HG02642 (cell line): ENCODE results near the gene G6PC1.
"Not testable (repeated sequence)": the region's sequence is repeated elsewhere in the genome, so short reads cannot be mapped to it uniquely, and the experiment has no call there.

Source experiments
- ATAC-seq: cut with Tn5 transposase; IDR thresholded peaks from one replicate; pipeline ENCODE4 v1.9.1; 2021; ENCODE audit warnings: mild to moderate bottlenecking; ENCODE audit not compliant: unreplicated experiment, poor library complexity

Gene G6PC1

GRCh38 chr17:42898147-42898811 lies 2.3 kb upstream of the G6PC1 start:
- no peak for ATAC-seq

DNA sequence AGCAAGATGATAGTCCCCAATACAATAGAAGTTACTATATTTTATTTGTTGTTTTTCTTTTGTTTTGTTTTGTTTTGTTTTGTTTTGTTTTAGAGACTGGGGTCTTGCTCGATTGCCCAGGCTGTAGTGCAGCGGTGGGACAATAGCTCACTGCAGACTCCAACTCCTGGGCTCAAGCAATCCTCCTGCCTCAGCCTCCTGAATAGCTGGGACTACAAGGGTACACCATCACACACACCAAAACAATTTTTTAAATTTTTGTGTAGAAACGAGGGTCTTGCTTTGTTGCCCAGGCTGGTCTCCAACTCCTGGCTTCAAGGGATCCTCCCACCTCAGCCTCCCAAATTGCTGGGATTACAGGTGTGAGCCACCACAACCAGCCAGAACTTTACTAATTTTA lies 618 bp upstream of the G6PC1 start:
- ATAC-seq, result not testable (repeated sequence)

DNA sequence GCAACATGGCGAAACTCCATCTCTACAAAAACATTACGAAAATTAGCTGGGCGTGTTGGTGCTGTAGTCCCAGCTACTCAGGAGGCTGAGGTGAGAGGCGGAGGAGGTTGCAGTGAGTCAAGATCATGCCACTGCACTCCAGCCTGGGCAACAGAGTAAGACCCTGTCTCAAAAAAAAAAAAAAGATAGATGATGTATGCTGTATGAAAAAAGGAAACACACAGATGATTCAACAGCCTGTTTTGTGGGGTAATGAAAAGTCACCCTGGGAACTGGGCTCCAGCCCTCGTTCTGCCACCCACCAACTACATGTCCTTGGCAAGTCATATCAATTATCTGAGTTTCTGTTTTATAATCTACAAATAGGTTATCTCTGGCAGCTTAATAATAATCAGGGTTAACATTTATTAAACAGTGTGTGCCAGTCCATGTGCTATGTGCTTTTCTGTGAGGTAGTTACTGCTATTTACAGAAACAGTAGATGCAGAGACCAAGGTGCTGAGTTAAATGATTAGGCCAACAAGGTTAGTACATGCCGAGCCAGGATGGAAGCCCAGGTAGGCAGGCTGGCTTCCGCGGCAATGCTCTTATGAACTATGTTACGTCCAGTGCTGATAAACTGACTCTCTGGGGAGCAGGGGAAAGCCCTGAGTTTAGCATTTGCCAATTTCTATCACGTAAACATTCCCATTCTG lies 1.1 kb downstream of the G6PC1 start:
- no peak for ATAC-seq

DNA sequence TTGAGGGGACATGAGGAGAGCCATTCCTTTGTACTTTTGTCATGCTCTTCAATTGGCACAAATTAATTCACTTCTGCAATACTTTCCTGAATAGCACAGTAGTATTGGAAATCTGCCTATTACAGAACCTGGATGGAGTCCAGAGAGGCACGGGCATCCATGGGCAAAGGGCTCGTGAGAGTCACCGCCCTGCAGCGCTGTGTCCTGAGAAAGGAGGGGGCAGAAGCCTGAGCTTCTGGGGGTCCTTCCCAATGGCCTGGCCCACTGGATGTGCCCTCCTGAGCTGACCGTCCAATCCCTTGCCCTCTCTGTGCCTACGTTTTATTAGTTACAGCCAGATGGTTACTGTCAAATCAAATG lies 3.5 kb downstream of the G6PC1 start:
- no peak for ATAC-seq

GRCh38 chr17:42906772-42907446 lies 6.3 kb downstream of the G6PC1 start:
- ATAC-seq, result no peak

DNA sequence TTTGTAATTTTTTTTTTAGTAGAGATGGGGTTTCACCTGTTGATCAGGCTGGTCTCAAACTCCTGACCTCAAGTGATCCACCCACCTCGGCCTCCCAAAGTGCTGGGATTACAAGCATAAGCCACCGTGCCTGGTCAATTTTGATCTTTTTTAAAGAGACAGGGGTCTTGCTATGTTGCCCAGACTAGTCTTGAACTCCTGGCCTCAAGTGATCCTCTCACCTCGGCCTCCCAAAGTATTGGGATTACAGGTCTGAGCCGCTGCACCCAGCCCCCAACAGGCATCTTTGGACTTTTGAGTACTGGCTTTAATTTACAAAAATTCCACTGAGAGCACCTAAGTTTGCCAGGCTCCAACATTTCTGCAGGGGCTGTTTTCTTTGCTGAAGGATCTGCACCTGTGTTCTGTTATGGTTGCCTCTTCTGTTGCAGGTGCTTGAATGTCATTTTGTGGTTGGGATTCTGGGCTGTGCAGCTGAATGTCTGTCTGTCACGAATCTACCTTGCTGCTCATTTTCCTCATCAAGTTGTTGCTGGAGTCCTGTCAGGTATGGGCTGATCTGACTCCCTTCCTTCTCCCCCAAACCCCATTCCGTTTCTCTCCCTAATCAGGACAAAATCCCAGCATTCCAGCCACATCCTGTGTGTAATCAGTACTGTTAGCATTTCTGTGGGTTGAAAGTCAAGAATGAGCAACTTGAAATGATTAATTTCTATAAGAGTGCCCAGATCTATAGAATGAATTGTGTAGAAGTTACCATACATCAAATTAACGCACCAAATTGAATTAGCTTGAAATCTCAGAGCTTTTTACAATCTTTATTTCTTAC lies 8.5 kb downstream of the G6PC1 start:
- no peak for ATAC-seq

GRCh38 chr17:42913522-42913921 lies 12.9 kb downstream of the G6PC1 start:
- no peak for ATAC-seq

- ATAC-seq, result no peak
These were observed 13.5 kb downstream of the G6PC1 start for GRCh38 chr17:42913981-42914617.

DNA sequence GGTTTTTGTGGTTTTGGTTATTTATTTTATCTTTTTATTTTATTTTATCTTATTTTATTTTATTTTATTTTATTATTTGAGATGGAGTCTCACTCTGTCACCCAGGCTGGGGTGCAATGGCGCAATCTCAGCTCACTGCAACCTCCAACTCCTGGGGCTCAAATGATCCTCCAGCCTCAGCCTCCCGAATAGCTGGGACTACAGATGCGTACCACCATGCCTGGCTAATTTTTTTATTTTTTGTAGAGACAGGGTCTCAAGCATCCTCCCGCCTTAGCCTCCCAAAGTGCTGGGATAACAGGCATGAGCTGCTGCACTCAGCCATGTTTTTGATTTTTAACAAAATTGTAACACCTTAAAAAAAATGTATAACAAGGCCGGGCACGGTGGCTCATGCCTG lies 14.7 kb downstream of the G6PC1 start:
- not testable (repeated sequence) for ATAC-seq

DNA sequence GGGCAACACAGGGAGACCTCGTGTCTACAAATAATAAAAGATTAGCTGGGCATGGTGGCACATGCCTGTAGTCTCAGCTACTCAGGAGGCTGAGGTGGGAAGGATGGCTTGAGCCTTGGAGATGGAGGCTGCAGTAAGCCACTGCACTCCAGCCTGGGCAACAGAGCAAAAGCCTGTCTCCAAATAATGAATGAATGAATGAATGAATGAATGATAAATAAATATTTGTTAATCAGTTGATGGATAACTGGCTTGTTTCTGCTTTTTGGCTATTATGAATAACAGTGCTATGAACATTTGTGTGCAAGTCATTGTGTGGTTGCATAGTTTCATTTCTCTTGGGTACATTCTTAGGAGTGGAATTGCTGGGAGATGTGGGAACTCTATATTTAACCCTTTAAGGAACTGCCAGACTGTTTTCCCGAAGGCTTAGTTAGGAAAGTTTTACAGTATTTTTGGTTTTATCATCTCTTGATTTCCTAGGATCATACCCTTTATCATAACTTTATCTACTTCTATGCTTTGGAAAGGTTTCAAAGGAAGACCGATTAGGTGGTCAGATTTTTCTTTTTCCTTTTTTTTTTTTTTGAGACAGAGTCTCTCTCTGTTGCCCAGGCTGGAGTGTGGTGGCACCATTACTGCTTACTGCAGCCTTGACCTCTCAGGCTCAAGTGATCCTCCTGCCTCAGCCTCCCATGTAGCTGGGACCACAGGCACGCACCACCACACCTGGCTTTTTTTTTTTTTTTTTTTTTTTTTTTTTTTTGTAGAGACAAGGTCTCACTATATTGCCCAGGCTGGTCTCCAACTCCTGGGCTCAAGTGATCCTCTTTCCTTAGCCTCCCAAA lies 16.0 kb downstream of the G6PC1 start:
- not testable (repeated sequence) for ATAC-seq

DNA sequence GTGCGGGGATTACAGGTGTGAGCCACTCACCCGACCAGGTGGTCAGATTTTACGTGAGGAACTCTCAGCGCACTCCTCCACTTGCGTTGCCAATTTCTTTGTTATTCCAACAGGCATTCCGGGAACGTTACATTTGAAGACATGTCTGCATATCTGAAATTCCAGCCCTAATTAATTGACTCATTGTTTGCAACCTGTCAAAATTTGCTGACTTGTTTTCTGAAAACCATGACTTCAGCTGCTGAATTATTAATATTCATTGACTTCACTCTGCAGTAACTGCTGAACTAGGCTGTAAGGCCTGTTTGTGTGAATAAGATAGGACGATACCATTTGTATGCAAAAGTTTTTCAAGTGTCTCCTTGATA lies 16.6 kb downstream of the G6PC1 start:
- ATAC-seq, result no peak

DNA sequence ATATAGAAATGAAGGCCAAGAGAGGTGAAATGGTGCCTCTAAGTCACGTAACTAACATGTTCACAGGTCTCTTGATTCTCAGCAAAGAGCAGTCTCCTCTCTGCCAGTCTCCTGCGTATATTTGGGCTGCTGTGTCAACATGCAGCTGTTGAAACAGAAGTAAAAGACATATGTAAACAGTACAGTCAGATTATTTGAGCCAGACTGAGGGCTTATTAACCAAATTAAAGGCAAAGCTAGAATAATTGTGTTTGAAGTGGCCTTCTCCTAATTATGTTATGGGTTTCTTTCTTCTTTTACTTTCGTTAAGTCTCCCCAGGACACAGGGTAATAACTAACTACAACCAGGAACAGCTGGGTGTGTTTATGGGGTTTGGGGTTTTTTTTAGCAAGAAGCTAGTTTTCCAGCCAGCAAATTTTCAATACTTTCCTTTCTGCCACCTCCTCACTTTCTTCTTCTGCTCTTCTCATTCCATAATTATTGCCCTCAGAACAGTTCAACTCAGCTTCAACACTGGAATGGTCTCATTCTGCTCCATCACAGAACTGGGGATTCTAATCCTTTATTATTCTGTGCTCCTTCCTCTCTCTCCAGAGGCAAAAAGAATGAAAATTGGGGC lies 18.4 kb downstream of the G6PC1 start:
- ATAC-seq, result no peak

- not testable (repeated sequence) for ATAC-seq
These were observed 19.0 kb downstream of the G6PC1 start for GRCh38 chr17:42919522-42920077.

GRCh38 chr17:42920106-42920900 lies 19.7 kb downstream of the G6PC1 start:
- no peak for ATAC-seq

DNA sequence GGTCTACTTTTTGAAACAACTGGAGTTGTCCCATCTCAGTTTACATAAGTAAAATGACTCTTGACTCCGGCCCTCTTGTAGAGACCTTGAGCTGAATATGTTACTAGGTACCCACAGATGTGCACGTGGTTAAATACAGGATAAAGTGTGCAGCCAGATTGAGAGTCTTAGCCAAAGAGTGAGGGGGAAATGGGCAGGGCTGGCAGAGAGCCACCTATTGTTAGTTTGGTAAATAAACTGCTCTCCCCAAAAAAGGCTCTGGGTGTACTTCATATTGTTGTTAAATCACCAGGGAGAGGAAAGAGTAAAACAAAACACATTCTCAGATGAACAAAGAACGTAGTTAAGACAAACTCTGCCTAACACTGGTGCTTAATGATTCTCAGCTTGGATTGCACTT lies 20.3 kb downstream of the G6PC1 start:
- ATAC-seq, result no peak

DNA sequence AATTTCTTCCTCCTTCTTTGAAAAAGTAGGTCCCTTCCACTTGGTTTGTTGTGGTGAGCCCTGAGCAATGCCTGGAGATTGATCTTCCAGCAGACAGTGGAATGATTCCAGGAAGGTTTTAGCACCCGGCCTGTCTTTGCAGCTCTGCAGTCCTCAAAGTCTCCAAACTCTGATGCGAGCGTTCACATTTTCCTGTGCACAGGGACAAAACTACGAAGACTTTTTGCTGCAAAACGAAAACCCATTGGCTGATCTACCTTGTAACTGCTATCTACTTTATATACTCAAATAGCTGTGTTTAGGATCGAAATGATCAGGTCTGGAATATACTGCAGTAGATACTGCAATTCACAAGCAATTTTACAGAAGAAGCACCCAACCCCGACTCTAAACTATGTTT lies 21.7 kb downstream of the G6PC1 start:
- no peak for ATAC-seq

DNA sequence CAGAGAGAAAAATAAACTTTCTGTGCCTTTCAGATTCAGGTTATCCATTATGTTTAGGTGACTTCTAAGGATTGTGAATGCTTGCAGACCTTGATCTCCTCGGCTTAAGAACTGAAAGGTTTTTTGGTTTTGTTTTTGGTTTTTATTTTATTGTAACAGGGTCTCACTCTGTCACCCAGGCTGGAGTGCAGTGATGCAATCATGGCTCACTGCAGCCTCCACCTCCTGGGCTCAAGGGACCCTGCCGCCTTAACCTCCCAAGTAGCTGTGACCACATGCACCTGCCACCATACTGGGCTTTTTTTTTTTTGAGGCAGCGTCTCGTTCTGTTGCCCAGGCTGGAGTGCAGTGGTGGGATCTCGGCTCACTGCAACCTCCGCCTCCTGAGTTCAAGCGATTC lies 22.9 kb downstream of the G6PC1 start:
- ATAC-seq, result not testable (repeated sequence)

DNA sequence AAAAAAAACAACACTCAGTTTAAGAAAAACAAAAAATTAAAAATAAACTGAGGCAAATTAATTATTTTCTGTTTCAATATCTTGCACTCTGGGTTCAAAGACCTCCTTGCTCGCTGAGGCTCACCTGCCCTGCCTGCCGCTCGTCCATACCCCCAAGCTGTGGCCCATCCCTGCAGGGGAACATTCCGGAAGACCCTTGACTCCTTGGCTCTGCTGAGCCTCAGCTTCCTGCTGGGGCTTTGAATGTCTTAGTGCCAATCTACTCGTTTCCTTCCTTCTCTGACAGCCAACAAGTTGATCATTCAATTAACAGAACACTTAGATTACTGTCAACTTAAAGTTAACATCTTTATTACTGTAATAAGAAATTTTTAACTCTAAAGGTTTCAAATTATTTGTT lies 24.3 kb downstream of the G6PC1 start:
- ATAC-seq, result no peak
